ENCODE measurements around the gene ASAP2. TPM values are rescaled to one million over a fixed set of nuclear protein-coding genes. Genes with fewer than 3 reads are reported as not detected.

ASAP2 gene
- total RNA-seq, 1 experiment from 2014 or later = 60.3 TPM

DNA sequence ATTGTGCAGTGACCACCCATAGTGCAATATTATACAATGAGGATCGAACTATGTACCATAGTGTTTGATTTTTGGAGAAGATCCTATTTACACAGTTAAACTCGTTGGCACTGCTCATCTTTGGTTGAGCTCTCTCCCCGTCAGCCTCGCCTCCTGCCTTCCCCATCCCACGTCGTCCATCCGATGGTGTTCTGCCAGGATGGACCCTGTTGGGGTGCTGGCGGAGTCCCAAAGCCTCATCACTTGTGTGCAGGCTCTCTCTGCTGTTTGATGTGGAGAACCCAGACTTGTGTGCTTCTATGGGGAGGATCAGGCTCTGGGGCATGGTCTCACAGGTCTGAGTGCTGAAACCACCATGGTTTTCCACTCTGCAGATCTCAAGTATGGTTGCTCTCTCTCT lies 131.3 kb downstream of the ASAP2 start:
- CTCF ChIA-PET = no interaction called here
- Histone ChIP-seq H3K9me3 (ENCODE audit: insufficient read depth, low read depth) (no peaks in the 10 kb centered on the region), H4K20me1 (ENCODE audit: insufficient read depth) (0 out of 2 replicates have a peak, but pooled peaks cover 8% of the 10 kb centered on the region), H3K36me3 (ENCODE audit: low read depth) (peaks cover 54% of the 10 kb centered on the region), H3K4me3 (no peak overlapping the region), H3K4me1 (replicated peaks; ENCODE audit: insufficient read depth) (peaks cover 66% of the 10 kb centered on the region), H3F3A (ENCODE audit: insufficient read depth, low read depth) (peaks cover 77% of the 10 kb centered on the region), H3K4me2 (no peak overlapping the region), H3K27me3 (ENCODE audit: insufficient read depth, low read depth) (no peaks in the 10 kb centered on the region), H3K79me2 (ENCODE audit: low read depth) (peaks cover 49% of the 10 kb centered on the region), H3K27ac (no peak overlapping the region), H3K9me2 (ENCODE audit: insufficient read depth) (no peaks in the 10 kb centered on the region), H2AFZ (no peak overlapping the region)
- no TSS peak for BruUV-seq (replicated peaks)
- TF ChIP-seq, protein P1, sequence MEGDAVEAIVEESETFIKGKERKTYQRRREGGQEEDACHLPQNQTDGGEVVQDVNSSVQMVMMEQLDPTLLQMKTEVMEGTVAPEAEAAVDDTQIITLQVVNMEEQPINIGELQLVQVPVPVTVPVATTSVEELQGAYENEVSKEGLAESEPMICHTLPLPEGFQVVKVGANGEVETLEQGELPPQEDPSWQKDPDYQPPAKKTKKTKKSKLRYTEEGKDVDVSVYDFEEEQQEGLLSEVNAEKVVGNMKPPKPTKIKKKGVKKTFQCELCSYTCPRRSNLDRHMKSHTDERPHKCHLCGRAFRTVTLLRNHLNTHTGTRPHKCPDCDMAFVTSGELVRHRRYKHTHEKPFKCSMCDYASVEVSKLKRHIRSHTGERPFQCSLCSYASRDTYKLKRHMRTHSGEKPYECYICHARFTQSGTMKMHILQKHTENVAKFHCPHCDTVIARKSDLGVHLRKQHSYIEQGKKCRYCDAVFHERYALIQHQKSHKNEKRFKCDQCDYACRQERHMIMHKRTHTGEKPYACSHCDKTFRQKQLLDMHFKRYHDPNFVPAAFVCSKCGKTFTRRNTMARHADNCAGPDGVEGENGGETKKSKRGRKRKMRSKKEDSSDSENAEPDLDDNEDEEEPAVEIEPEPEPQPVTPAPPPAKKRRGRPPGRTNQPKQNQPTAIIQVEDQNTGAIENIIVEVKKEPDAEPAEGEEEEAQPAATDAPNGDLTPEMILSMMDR (conservative IDR thresholded peaks at IDR 0.05) = no peak
- TF ChIP-seq EZH2 (IDR thresholded peaks at IDR 0.05; ENCODE audit: low read depth) = no peak
- POLR2A ChIA-PET (ENCODE audit: unreplicated experiment) = no interaction called here
- DNase-seq = no peak
- intact Hi-C loops (cut with micrococcal nuclease; ENCODE audit: unreplicated experiment) = loop anchor here (1.0 to 10.0 kb wide), 5 partner anchors 23 to 333 kb away; partner anchors contain the start of genes ASAP2, CPSF3, ITGB1BP1 and MBOAT2

DNA sequence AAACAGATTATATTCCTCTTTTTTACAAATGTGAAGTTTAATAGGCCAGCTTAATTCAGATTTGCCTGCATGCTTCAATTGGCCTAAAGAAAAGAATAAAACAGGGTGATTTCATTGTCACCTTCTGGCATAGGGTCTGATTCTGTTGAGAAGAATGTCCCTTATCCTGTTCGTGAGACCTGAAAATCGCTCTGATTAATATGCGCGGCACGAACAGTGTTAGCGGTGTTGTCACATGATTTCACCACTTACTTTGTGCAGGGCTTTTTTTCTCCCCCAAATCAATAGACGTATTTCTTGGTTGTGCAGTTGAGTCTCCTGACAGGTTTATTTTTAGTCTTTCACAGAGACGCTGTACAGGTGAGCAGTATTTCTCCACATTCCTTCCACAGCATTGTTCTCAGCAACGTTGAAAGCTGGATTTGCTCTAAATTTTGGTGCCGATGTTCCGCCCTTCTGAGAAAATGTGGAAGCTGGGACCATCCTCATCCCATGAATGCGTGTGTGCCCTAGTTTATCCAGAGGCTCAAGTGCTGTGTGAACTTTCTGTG lies 134.8 kb downstream of the ASAP2 start:
- CTCF ChIA-PET = no interaction called here
- BruUV-seq (replicated peaks) = no TSS peak
- no peaks in the 10 kb centered on the region for H4K20me1 ChIP-seq (ENCODE audit: insufficient read depth)
- peaks cover 43% of the 10 kb centered on the region for H3K4me1 ChIP-seq (replicated peaks; ENCODE audit: insufficient read depth)
- peaks cover 52% of the 10 kb centered on the region for H3K79me2 ChIP-seq (ENCODE audit: low read depth)
- POLR2A ChIA-PET (ENCODE audit: unreplicated experiment) = no interaction called here
- H3K27me3 ChIP-seq (ENCODE audit: insufficient read depth, low read depth) = no peaks in the 10 kb centered on the region
- no peak for DNase-seq
- intact Hi-C loops (cut with micrococcal nuclease; ENCODE audit: unreplicated experiment) = no loop called here
- H3K4me2 ChIP-seq = no peak overlapping the region
- no peak overlapping the region for H3K4me3 ChIP-seq
- H3K9me2 ChIP-seq (ENCODE audit: insufficient read depth) = no peaks in the 10 kb centered on the region
- H3K27ac ChIP-seq = peak overlapping the region; percentile 71; the same call in 1 of the 2 replicates
- H3F3A ChIP-seq (ENCODE audit: insufficient read depth, low read depth) = peaks cover 64% of the 10 kb centered on the region
- TF ChIP-seq EZH2 (IDR thresholded peaks at IDR 0.05; ENCODE audit: low read depth) = no peak
- TF ChIP-seq, protein P1 (conservative IDR thresholded peaks at IDR 0.05) = no peak
- H3K9me3 ChIP-seq (ENCODE audit: insufficient read depth, low read depth) = no peaks in the 10 kb centered on the region
- no peak overlapping the region for H2AFZ ChIP-seq
- peaks cover 38% of the 10 kb centered on the region; the same call in 1 of the 2 replicates for H3K36me3 ChIP-seq (ENCODE audit: low read depth)

DNA sequence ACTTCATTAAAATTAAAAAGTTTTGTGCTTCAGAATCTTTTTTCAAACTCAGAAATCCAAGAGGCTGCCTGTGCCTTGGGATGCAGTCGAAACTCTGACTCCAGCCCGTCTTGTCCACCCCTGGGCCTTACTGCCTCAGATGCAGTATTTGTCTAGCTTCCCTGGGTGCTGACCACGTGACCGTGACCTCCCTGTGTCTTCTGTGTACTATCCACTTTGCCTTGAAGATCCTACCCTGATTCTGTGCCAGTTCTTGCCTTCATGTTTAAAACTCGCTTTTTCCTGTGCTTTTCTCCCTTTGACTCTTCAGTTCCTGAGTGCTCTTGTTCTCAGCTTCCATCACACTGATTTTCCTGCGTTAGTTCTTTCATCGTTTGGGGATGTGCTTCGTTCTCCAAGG lies 136.0 kb downstream of the ASAP2 start:
- Histone ChIP-seq H3K9me3 (ENCODE audit: insufficient read depth, low read depth) (no peaks in the 10 kb centered on the region), H2AFZ (no peak overlapping the region), H3K4me2 (no peak overlapping the region), H3K27ac (no peak overlapping the region), H3F3A (ENCODE audit: insufficient read depth, low read depth) (peaks cover 58% of the 10 kb centered on the region), H3K36me3 (ENCODE audit: low read depth) (peaks cover 27% of the 10 kb centered on the region; the same call in 1 of the 2 replicates), H3K79me2 (ENCODE audit: low read depth) (peaks cover 45% of the 10 kb centered on the region), H3K27me3 (ENCODE audit: insufficient read depth, low read depth) (no peaks in the 10 kb centered on the region), H3K9me2 (ENCODE audit: insufficient read depth) (no peaks in the 10 kb centered on the region), H3K4me1 (replicated peaks; ENCODE audit: insufficient read depth) (peaks cover 30% of the 10 kb centered on the region), H4K20me1 (ENCODE audit: insufficient read depth) (no peaks in the 10 kb centered on the region), H3K4me3 (no peak overlapping the region)
- no peak for TF ChIP-seq EZH2 (IDR thresholded peaks at IDR 0.05; ENCODE audit: low read depth)
- TF ChIP-seq, protein P1 (conservative IDR thresholded peaks at IDR 0.05) = no peak
- CTCF ChIA-PET = no interaction called here
- DNase-seq = no peak
- POLR2A ChIA-PET (ENCODE audit: unreplicated experiment) = interaction anchor here (0.7 kb wide), 1 partner anchor 199 kb away, joined by 3 read pairs; no protein-coding TSS in a partner anchor
- intact Hi-C loops (cut with micrococcal nuclease; ENCODE audit: unreplicated experiment) = no loop called here
- no TSS peak for BruUV-seq (replicated peaks)

Data from PC-9 (cell line).